Measurements from ENCODE around the gene ATP2C2.

The ATP2C2 gene, protein sequence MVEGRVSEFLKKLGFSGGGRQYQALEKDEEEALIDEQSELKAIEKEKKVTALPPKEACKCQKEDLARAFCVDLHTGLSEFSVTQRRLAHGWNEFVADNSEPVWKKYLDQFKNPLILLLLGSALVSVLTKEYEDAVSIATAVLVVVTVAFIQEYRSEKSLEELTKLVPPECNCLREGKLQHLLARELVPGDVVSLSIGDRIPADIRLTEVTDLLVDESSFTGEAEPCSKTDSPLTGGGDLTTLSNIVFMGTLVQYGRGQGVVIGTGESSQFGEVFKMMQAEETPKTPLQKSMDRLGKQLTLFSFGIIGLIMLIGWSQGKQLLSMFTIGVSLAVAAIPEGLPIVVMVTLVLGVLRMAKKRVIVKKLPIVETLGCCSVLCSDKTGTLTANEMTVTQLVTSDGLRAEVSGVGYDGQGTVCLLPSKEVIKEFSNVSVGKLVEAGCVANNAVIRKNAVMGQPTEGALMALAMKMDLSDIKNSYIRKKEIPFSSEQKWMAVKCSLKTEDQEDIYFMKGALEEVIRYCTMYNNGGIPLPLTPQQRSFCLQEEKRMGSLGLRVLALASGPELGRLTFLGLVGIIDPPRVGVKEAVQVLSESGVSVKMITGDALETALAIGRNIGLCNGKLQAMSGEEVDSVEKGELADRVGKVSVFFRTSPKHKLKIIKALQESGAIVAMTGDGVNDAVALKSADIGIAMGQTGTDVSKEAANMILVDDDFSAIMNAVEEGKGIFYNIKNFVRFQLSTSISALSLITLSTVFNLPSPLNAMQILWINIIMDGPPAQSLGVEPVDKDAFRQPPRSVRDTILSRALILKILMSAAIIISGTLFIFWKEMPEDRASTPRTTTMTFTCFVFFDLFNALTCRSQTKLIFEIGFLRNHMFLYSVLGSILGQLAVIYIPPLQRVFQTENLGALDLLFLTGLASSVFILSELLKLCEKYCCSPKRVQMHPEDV

DNA sequence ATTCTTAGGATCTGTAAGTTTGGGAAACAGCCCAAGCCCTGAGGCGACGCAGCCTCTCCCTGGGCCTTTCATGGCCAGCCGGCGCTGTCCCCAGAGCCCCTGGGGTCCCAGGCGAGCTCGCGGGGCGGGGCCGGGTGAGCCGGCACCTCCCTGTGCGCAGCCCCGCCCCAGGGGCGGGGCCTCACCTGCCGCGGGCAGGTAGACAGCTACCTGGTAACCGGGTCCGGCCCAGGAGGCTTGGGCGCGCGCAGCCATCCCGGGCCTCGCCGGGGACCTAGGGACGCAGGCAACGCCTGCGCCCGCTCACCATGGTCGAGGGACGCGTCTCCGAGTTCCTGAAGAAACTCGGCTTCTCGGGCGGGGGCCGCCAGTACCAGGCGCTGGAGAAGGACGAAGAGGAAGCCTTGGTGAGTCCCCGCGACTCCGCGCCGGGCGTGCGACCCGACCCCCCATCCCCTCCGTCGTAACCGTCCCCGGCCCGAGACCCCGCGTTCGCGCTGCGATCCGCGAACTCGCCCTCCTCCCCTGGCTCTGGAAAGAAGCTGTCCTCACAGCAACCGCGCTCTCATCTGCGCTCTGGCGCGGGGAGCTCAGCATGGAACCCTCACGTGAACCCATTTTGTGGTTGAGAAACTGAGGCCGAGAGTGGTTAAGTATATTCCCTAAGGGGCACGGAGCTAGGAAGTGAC is at the start of gene ATP2C2:
TSS of gene ATP2C2 (plus strand) at position 231 of the 689 bp plus-strand sequence. CDS start at position 309, 78 bp downstream.
- Histone ChIP-seq H3K27ac (ENCODE audit: low read depth, low read length) (no peak within 1 kb of the TSS), H3K9ac (ENCODE audit: low read length in 5 of 5) (no peak within 1 kb of the TSS), H3K36me3 (ENCODE audit: control insufficient read depth in 5 of 5, insufficient read depth in 5 of 5, low read length in 5 of 5) (no peaks in the 10 kb centered on the region), H3K4me3 (ENCODE audit: low read depth in 1 of 5, low read length in 5 of 5) (no peak within 1 kb of the TSS), H3K4me1 (ENCODE audit: control insufficient read depth in 5 of 5, insufficient read depth in 5 of 5, low read length in 5 of 5) (peaks cover 0 to 4% (median 0%) of the 10 kb centered on the region in 5 donors), H3K27me3 (ENCODE audit: control insufficient read depth in 5 of 5, insufficient read depth in 4 of 5, low read length in 5 of 5) (peaks cover 38 to 47% (median 43%) of the 10 kb centered on the region in 5 donors), H3K9me3 (ENCODE audit: control insufficient read depth in 5 of 5, low read length in 5 of 5) (no peaks in the 10 kb centered on the region)

- Histone ChIP-seq H3K27ac (ENCODE audit: low read depth, low read length) (no peak overlapping the region), H3K4me1 (ENCODE audit: control insufficient read depth in 5 of 5, insufficient read depth in 5 of 5, low read length in 5 of 5) (peaks cover 0 to 6% (median 0%) of the 10 kb centered on the region in 5 donors), H3K36me3 (ENCODE audit: control insufficient read depth in 5 of 5, insufficient read depth in 5 of 5, low read length in 5 of 5) (no peaks in the 10 kb centered on the region), H3K27me3 (ENCODE audit: control insufficient read depth in 5 of 5, insufficient read depth in 4 of 5, low read length in 5 of 5) (peaks cover 0 to 10% (median 4%) of the 10 kb centered on the region in 5 donors), H3K9ac (ENCODE audit: low read length in 5 of 5) (no peak overlapping the region), H3K9me3 (ENCODE audit: control insufficient read depth in 5 of 5, low read length in 5 of 5) (peaks cover 0 to 15% (median 8%) of the 10 kb centered on the region in 5 donors), H3K4me3 (ENCODE audit: low read depth in 1 of 5, low read length in 5 of 5) (no peak overlapping the region)
Measured at GRCh38 chr16:84319146-84319760, 49.1 kb upstream of the ATP2C2 start.

DNA sequence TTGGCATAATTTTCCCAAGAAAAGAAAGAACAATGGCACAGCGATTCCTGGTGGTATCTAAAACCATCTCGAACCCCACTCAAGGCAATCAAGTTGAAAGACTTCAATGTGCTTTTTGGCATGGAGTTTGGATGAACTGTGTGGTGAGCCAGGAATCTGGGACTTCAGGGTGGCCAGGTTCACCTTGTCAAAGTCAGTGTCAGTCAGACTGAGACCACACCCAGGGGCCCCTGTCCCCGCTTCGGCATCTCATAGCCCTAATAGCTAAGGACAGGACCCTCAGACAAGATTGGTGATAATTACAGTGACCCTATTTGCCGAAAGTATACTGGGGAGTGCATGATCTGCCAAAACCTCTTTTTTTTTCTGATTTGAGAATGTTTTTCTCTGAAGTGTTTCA is 47.8 kb upstream of the ATP2C2 start:
- no peak overlapping the region for H3K27ac ChIP-seq (ENCODE audit: low read depth, low read length)
- H3K36me3 ChIP-seq (ENCODE audit: control insufficient read depth in 5 of 5, insufficient read depth in 5 of 5, low read length in 5 of 5): no peaks in the 10 kb centered on the region
- H3K4me1 ChIP-seq (ENCODE audit: control insufficient read depth in 5 of 5, insufficient read depth in 5 of 5, low read length in 5 of 5): peaks cover 0 to 2% (median 0%) of the 10 kb centered on the region in 5 donors
- H3K27me3 ChIP-seq (ENCODE audit: control insufficient read depth in 5 of 5, insufficient read depth in 4 of 5, low read length in 5 of 5): peaks cover 0 to 10% (median 4%) of the 10 kb centered on the region in 5 donors
- H3K9me3 ChIP-seq (ENCODE audit: control insufficient read depth in 5 of 5, low read length in 5 of 5): peaks cover 0 to 15% (median 8%) of the 10 kb centered on the region in 5 donors
- H3K9ac ChIP-seq (ENCODE audit: low read length in 5 of 5): no peak overlapping the region
- H3K4me3 ChIP-seq (ENCODE audit: low read depth in 1 of 5, low read length in 5 of 5): no peak overlapping the region

GRCh38 chr16:84321932-84322331 is 46.4 kb upstream of the ATP2C2 start:
- no peak overlapping the region for H3K9ac ChIP-seq (ENCODE audit: low read length in 5 of 5)
- no peak overlapping the region for H3K4me3 ChIP-seq (ENCODE audit: low read depth in 1 of 5, low read length in 5 of 5)
- H3K4me1 ChIP-seq (ENCODE audit: control insufficient read depth in 5 of 5, insufficient read depth in 5 of 5, low read length in 5 of 5): no peaks in the 10 kb centered on the region
- no peak overlapping the region for H3K27ac ChIP-seq (ENCODE audit: low read depth, low read length)
- no peaks in the 10 kb centered on the region for H3K36me3 ChIP-seq (ENCODE audit: control insufficient read depth in 5 of 5, insufficient read depth in 5 of 5, low read length in 5 of 5)
- H3K9me3 ChIP-seq (ENCODE audit: control insufficient read depth in 5 of 5, low read length in 5 of 5): peaks cover 0 to 15% (median 12%) of the 10 kb centered on the region in 5 donors
- H3K27me3 ChIP-seq (ENCODE audit: control insufficient read depth in 5 of 5, insufficient read depth in 4 of 5, low read length in 5 of 5): peaks cover 4 to 10% (median 5%) of the 10 kb centered on the region in 5 donors

- Histone ChIP-seq H3K4me3 (ENCODE audit: low read depth in 1 of 5, low read length in 5 of 5) (no peak overlapping the region), H3K4me1 (ENCODE audit: control insufficient read depth in 5 of 5, insufficient read depth in 5 of 5, low read length in 5 of 5) (no peaks in the 10 kb centered on the region), H3K9me3 (ENCODE audit: control insufficient read depth in 5 of 5, low read length in 5 of 5) (peaks cover 0 to 12% (median 8%) of the 10 kb centered on the region in 5 donors), H3K27ac (ENCODE audit: low read depth, low read length) (no peak overlapping the region), H3K36me3 (ENCODE audit: control insufficient read depth in 5 of 5, insufficient read depth in 5 of 5, low read length in 5 of 5) (no peaks in the 10 kb centered on the region), H3K9ac (ENCODE audit: low read length in 5 of 5) (no peak overlapping the region), H3K27me3 (ENCODE audit: control insufficient read depth in 5 of 5, insufficient read depth in 4 of 5, low read length in 5 of 5) (peaks cover 4 to 12% (median 6%) of the 10 kb centered on the region in 5 donors)
Measured at GRCh38 chr16:84322749-84323148, 45.6 kb upstream of the ATP2C2 start.

DNA sequence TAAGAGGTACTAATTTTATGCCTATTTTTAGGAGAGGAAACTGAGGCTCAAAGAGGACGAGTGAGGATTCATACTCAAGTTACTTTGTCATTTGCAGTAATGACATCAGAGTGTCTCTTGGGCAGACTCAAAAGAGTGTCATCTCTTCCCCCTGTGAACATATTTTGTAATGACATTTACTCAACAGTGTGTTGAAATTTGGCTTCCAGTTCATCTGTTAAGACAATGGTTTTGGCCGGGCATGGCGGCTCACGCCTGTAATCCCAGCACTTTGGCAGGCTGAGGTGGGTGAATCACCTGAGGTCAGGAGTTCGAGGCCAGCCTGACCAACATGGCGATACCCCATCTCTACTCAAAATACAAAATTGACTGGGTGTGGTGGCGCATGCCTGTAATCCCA is 44.7 kb upstream of the ATP2C2 start:
- Histone ChIP-seq H3K9ac (ENCODE audit: low read length in 5 of 5) (no peak overlapping the region), H3K27me3 (ENCODE audit: control insufficient read depth in 5 of 5, insufficient read depth in 4 of 5, low read length in 5 of 5) (peaks cover 5 to 14% (median 9%) of the 10 kb centered on the region in 5 donors), H3K36me3 (ENCODE audit: control insufficient read depth in 5 of 5, insufficient read depth in 5 of 5, low read length in 5 of 5) (no peaks in the 10 kb centered on the region), H3K4me1 (ENCODE audit: control insufficient read depth in 5 of 5, insufficient read depth in 5 of 5, low read length in 5 of 5) (no peaks in the 10 kb centered on the region), H3K9me3 (ENCODE audit: control insufficient read depth in 5 of 5, low read length in 5 of 5) (peaks cover 0 to 5% (median 0%) of the 10 kb centered on the region in 5 donors), H3K4me3 (ENCODE audit: low read depth in 1 of 5, low read length in 5 of 5) (no peak overlapping the region), H3K27ac (ENCODE audit: low read depth, low read length) (no peak overlapping the region)

DNA sequence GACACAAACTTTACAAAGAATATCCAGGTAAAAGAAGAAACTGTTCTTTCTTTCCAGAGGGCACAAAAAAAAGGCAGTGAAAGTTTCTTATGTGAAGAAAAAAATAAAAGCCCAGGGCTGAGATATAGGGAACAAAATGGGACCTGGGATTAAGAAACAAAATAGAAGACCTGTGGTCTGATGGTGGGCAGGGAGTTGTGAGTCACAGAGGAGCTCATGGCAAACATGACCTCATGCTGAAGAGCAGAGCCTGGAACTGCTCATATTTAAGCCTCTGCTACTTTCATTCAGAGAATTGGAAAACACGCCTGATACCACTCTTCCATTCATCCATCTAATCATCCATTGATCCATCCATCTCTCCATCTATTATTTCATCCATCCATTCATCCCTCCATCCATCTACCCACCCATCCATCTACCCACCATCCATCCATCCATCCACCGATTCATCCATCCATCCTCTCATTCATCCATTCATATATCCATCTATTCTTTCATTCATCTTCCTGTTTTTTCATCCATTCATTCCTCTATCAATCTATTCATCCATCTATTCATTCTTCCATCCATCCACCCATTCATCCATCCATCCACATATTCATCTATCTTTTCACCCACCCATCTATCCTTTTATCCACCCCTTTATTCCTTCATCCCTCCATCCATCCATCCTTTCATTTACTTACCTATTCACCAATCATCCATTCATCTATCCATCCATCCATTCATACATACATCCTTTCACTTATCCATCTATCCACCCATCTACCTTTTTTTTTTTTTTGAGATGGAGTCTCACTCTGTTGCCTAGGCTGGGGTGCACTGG is 43.7 kb upstream of the ATP2C2 start:
- Histone ChIP-seq H3K27me3 (ENCODE audit: control insufficient read depth in 5 of 5, insufficient read depth in 4 of 5, low read length in 5 of 5) (peaks cover 5 to 13% (median 7%) of the 10 kb centered on the region in 5 donors), H3K27ac (ENCODE audit: low read depth, low read length) (no peak overlapping the region), H3K4me3 (ENCODE audit: low read depth in 1 of 5, low read length in 5 of 5) (no peak overlapping the region), H3K4me1 (ENCODE audit: control insufficient read depth in 5 of 5, insufficient read depth in 5 of 5, low read length in 5 of 5) (no peaks in the 10 kb centered on the region), H3K9ac (ENCODE audit: low read length in 5 of 5) (no peak overlapping the region), H3K9me3 (ENCODE audit: control insufficient read depth in 5 of 5, low read length in 5 of 5) (peaks cover 0 to 4% (median 0%) of the 10 kb centered on the region in 5 donors), H3K36me3 (ENCODE audit: control insufficient read depth in 5 of 5, insufficient read depth in 5 of 5, low read length in 5 of 5) (no peaks in the 10 kb centered on the region)

DNA sequence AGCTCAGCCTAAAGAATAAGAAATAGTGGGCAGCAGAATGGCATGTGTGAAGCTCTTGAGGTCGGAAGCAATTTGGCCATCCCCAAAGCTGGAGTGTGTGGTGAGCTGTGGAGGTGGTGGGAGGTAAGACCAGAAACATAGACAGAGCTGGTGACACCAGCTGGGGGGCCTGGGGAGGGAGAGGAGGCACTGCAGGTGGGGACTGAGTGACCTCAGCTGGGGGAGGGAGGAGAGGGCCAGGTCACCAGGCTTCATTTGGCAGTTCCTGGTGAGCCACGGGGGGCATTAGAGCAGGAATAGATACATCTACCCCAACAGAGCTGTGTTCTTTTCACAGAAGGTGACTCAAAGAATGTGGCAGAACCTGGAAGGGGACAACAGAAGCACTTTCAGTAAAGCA is 41.8 kb upstream of the ATP2C2 start:
- Histone ChIP-seq H3K27me3 (ENCODE audit: control insufficient read depth in 5 of 5, insufficient read depth in 4 of 5, low read length in 5 of 5) (peaks cover 4 to 14% (median 6%) of the 10 kb centered on the region in 5 donors), H3K4me3 (ENCODE audit: low read depth in 1 of 5, low read length in 5 of 5) (no peak overlapping the region), H3K9me3 (ENCODE audit: control insufficient read depth in 5 of 5, low read length in 5 of 5) (peaks cover 0 to 4% (median 0%) of the 10 kb centered on the region in 5 donors), H3K4me1 (ENCODE audit: control insufficient read depth in 5 of 5, insufficient read depth in 5 of 5, low read length in 5 of 5) (no peaks in the 10 kb centered on the region), H3K27ac (ENCODE audit: low read depth, low read length) (no peak overlapping the region), H3K9ac (ENCODE audit: low read length in 5 of 5) (no peak overlapping the region), H3K36me3 (ENCODE audit: control insufficient read depth in 5 of 5, insufficient read depth in 5 of 5, low read length in 5 of 5) (no peaks in the 10 kb centered on the region)
